Mesenchymal stem cell (in vitro differentiated cells and primary cell): ENCODE measurements around the gene ADGB.

Experiments used
- DNase-seq: peaks from one replicate; pipeline ENCODE4 v3.0.0-alpha.2; 2013
- H2AFZ ChIP-seq: one replicate; pipeline ENCODE4 v1.6.1; 2013; ENCODE audit warnings: low read depth, mild to moderate bottlenecking, control low read depth, inconsistent platforms, low read length, moderate library complexity
- H2AK5ac ChIP-seq: 2 replicates; pipeline ENCODE4 v1.6.1; 2013; ENCODE audit warnings: low read length, moderate library complexity, mild to moderate bottlenecking, inconsistent platforms; ENCODE audit not compliant: severe bottlenecking
- H2BK120ac ChIP-seq: one replicate; pipeline ENCODE4 v1.6.1; 2013; ENCODE audit warnings: low read depth, mild to moderate bottlenecking, inconsistent platforms, low read length, moderate library complexity
- H2BK12ac ChIP-seq, 2 experiments: one replicate each; pipeline ENCODE4 v1.6.1; 2013; ENCODE audit warnings: inconsistent platforms in 2 of 2, low read length in 2 of 2, mild to moderate bottlenecking in 2 of 2, moderate library complexity in 2 of 2, control low read depth in 1 of 2
- H2BK15ac ChIP-seq: one replicate; pipeline ENCODE4 v1.6.1; 2013; ENCODE audit warnings: mild to moderate bottlenecking, low read depth, inconsistent platforms; ENCODE audit not compliant: poor library complexity, severe bottlenecking
- H2BK5ac ChIP-seq: 2 replicates; pipeline ENCODE4 v1.6.1; 2013; ENCODE audit warnings: low read depth, mild to moderate bottlenecking, low read length, control low read depth, inconsistent platforms; ENCODE audit not compliant: poor library complexity, severe bottlenecking
- H3K14ac ChIP-seq, 2 experiments: one replicate each; pipeline ENCODE4 v1.6.1; 2013; ENCODE audit warnings: inconsistent platforms in 2 of 2, low read length in 2 of 2, control low read depth in 1 of 2, mild to moderate bottlenecking in 1 of 2, moderate library complexity in 1 of 2
- H3K18ac ChIP-seq, 2 experiments: one replicate each; pipeline ENCODE4 v1.6.1; 2013; ENCODE audit warnings: inconsistent platforms in 2 of 2, low read length in 2 of 2, control low read depth in 1 of 2, low read depth in 1 of 2, mild to moderate bottlenecking in 1 of 2
- H3K23ac ChIP-seq, 2 experiments: one replicate each; pipeline ENCODE4 v1.6.1; 2013; ENCODE audit warnings: inconsistent platforms in 2 of 2, low read length in 2 of 2, mild to moderate bottlenecking in 2 of 2, moderate library complexity in 2 of 2, control low read depth in 1 of 2
- H3K27ac ChIP-seq: 2 replicates; pipeline ENCODE4 v1.5.1; 2013; ENCODE audit warnings: mild to moderate bottlenecking, moderate library complexity, low read length, control low read depth, inconsistent platforms; ENCODE audit not compliant: poor library complexity, severe bottlenecking
- H3K27me3 ChIP-seq, 2 experiments: 2 replicates each; pipeline versions ENCODE4 v1.6.1 to v1.7.0; 2013; ENCODE audit warnings: low read length in 2 of 2, mild to moderate bottlenecking in 2 of 2, moderate library complexity in 2 of 2, control low read depth in 1 of 2, inconsistent platforms in 1 of 2; ENCODE audit not compliant: control insufficient read depth in 1 of 2, insufficient read depth in 1 of 2
- H3K36me3 ChIP-seq, 2 experiments: 2 replicates each; pipeline versions ENCODE4 v1.6.1 to v1.7.0; 2013; ENCODE audit warnings: low read length in 2 of 2, control low read depth in 1 of 2, inconsistent platforms in 1 of 2, low read depth in 1 of 2, mild to moderate bottlenecking in 1 of 2; ENCODE audit not compliant: insufficient read depth in 2 of 2, control insufficient read depth in 1 of 2
- H3K4ac ChIP-seq, 2 experiments: one replicate each; pipeline ENCODE4 v1.6.1; 2013; ENCODE audit warnings: inconsistent platforms in 2 of 2, low read length in 2 of 2, mild to moderate bottlenecking in 2 of 2, moderate library complexity in 2 of 2, control low read depth in 1 of 2, low read depth in 1 of 2
- H3K4me1 ChIP-seq: 2 replicates; pipeline ENCODE4 v1.6.1; 2013; ENCODE audit warnings: low read depth, low read length, control low read depth; ENCODE audit not compliant: control insufficient read depth, insufficient read depth
- H3K4me2 ChIP-seq: 2 replicates; pipeline ENCODE4 v1.6.1; 2013; ENCODE audit warnings: low read length, mild to moderate bottlenecking, inconsistent platforms; ENCODE audit not compliant: poor library complexity, severe bottlenecking
- H3K4me3 ChIP-seq, 2 experiments: 2 replicates each; pipeline versions ENCODE4 v1.5.1 to v1.7.0; 2013; ENCODE audit warnings: low read length in 2 of 2, mild to moderate bottlenecking in 2 of 2, control low read depth in 1 of 2, low read depth in 1 of 2; ENCODE audit not compliant: insufficient read depth in 1 of 2
- H3K79me1 ChIP-seq: replicated peaks from 2 replicates; pipeline ENCODE4 v1.6.1; 2013; ENCODE audit warnings: mild to moderate bottlenecking, control low read depth, low read length, inconsistent platforms; ENCODE audit not compliant: poor library complexity, severe bottlenecking
- H3K9ac ChIP-seq: 2 replicates; pipeline ENCODE4 v1.7.0; 2013; ENCODE audit warnings: mild to moderate bottlenecking, low read length, moderate library complexity
- H3K9me3 ChIP-seq: 2 replicates; pipeline ENCODE4 v1.7.0; 2013; ENCODE audit warnings: mild to moderate bottlenecking, low read length; ENCODE audit not compliant: control insufficient read depth
- H4K8ac ChIP-seq: one replicate; pipeline ENCODE4 v1.6.1; 2013; ENCODE audit warnings: inconsistent platforms, mild to moderate bottlenecking, low read length, moderate library complexity
- H4K91ac ChIP-seq: one replicate; pipeline ENCODE4 v1.6.1; 2013; ENCODE audit warnings: mild to moderate bottlenecking, low read length, inconsistent platforms
- WGBS: methylation state at CpG from one replicate; pipeline ENCODE4 v1.1.7; 2013; ENCODE audit warnings: mixed read lengths; 5-methylcytosine and 5-hydroxymethylcytosine counted together

Gene ADGB

GRCh38 chr6:146670161-146670560 is 71.4 kb downstream of the ADGB start:
- Histone ChIP-seq H3K9me3 (no peaks in the 10 kb centered on the region), H3K4me2 (no peak overlapping the region), H2AFZ (no peak overlapping the region), H3K18ac (no peak overlapping the region), H3K27ac (no peak overlapping the region), H3K79me1 (no peaks in the 10 kb centered on the region), H3K14ac (no peak overlapping the region), H3K9ac (no peak overlapping the region), H4K8ac (no peak overlapping the region), H3K27me3 (no peaks in the 10 kb centered on the region), H2BK12ac (no peak overlapping the region), H3K36me3 (no peaks in the 10 kb centered on the region), H4K91ac (no peak overlapping the region), H3K4me3 (no peak overlapping the region), H2BK5ac (no peak overlapping the region), H2AK5ac (no peak overlapping the region), H2BK15ac (no peak overlapping the region), H3K23ac (no peak overlapping the region), H3K4ac (no peak overlapping the region), H2BK120ac (no peak overlapping the region), H3K4me1 (no peaks in the 10 kb centered on the region)
- peak; percentile 22 for DNase-seq
- 86% methylated on average over 4 of the region's 4 CpGs for WGBS

- Histone ChIP-seq H2BK5ac (no peak overlapping the region), H3K27ac (no peak overlapping the region), H3K9me3 (no peaks in the 10 kb centered on the region), H2AFZ (no peak overlapping the region), H3K79me1 (no peaks in the 10 kb centered on the region), H3K14ac (no peak overlapping the region), H3K36me3 (no peaks in the 10 kb centered on the region), H4K8ac (no peak overlapping the region), H2AK5ac (no peak overlapping the region), H3K4me1 (no peaks in the 10 kb centered on the region), H2BK12ac (no peak overlapping the region), H3K9ac (no peak overlapping the region), H3K18ac (no peak overlapping the region), H3K4me2 (no peak overlapping the region), H3K23ac (no peak overlapping the region), H2BK15ac (no peak overlapping the region), H3K4me3 (no peak overlapping the region), H3K27me3 (no peaks in the 10 kb centered on the region), H4K91ac (no peak overlapping the region), H2BK120ac (no peak overlapping the region), H3K4ac (no peak overlapping the region)
- 61% methylated on average over 2 of the region's 3 CpGs for WGBS
- DNase-seq, result no peak
These were observed 74.3 kb downstream of the ADGB start for GRCh38 chr6:146673069-146673468.

GRCh38 chr6:146679386-146679785 is 80.6 kb downstream of the ADGB start:
- H2AK5ac ChIP-seq, result no peak overlapping the region
- H2BK5ac ChIP-seq, result no peak overlapping the region
- no peak overlapping the region for H3K4ac ChIP-seq
- no peak overlapping the region for H3K18ac ChIP-seq
- no peak for DNase-seq
- no peaks in the 10 kb centered on the region for H3K79me1 ChIP-seq
- no peak overlapping the region for H3K14ac ChIP-seq
- H4K8ac ChIP-seq, result no peak overlapping the region
- H3K4me2 ChIP-seq, result no peak overlapping the region
- no peak overlapping the region for H3K27ac ChIP-seq
- H3K27me3 ChIP-seq, result no peaks in the 10 kb centered on the region
- no peak overlapping the region for H2BK120ac ChIP-seq
- H2AFZ ChIP-seq, result no peak overlapping the region
- WGBS, result 100% methylated on average over 2 of the region's 3 CpGs
- no peak overlapping the region for H2BK12ac ChIP-seq
- no peaks in the 10 kb centered on the region for H3K36me3 ChIP-seq
- no peaks in the 10 kb centered on the region for H3K9me3 ChIP-seq
- no peak overlapping the region for H3K4me3 ChIP-seq
- H3K9ac ChIP-seq, result no peak overlapping the region
- no peak overlapping the region for H2BK15ac ChIP-seq
- H4K91ac ChIP-seq, result no peak overlapping the region
- H3K23ac ChIP-seq, result no peak overlapping the region
- no peaks in the 10 kb centered on the region for H3K4me1 ChIP-seq

- DNase-seq, result no peak
- H2BK12ac ChIP-seq, result no peak overlapping the region
- H2AFZ ChIP-seq, result no peak overlapping the region
- no CpG with 5 or more reads among the region's 1 CpG for WGBS
- H4K8ac ChIP-seq, result no peak overlapping the region
- no peaks in the 10 kb centered on the region for H3K36me3 ChIP-seq
- no peak overlapping the region for H2AK5ac ChIP-seq
- no peak overlapping the region for H2BK5ac ChIP-seq
- no peaks in the 10 kb centered on the region for H3K9me3 ChIP-seq
- H3K4ac ChIP-seq, result no peak overlapping the region
- H2BK120ac ChIP-seq, result no peak overlapping the region
- H2BK15ac ChIP-seq, result no peak overlapping the region
- H3K14ac ChIP-seq, result no peak overlapping the region
- no peak overlapping the region for H3K4me3 ChIP-seq
- no peak overlapping the region for H3K23ac ChIP-seq
- H3K27me3 ChIP-seq, result no peaks in the 10 kb centered on the region
- no peaks in the 10 kb centered on the region for H3K79me1 ChIP-seq
- no peak overlapping the region for H3K9ac ChIP-seq
- H3K18ac ChIP-seq, result no peak overlapping the region
- no peak overlapping the region for H3K27ac ChIP-seq
- H3K4me1 ChIP-seq, result no peaks in the 10 kb centered on the region
- no peak overlapping the region for H4K91ac ChIP-seq
- H3K4me2 ChIP-seq, result no peak overlapping the region
These were observed 84.1 kb downstream of the ADGB start for GRCh38 chr6:146682919-146683318.
